ENCODE measurements around the gene CIDEB. TPM values are rescaled to one million over a fixed set of nuclear protein-coding genes. Genes with fewer than 3 reads are reported as not detected.

CIDEB gene
- total and polyA plus RNA-seq, 2 donors from 2014 or later: 22.4 to 49.7 TPM

DNA sequence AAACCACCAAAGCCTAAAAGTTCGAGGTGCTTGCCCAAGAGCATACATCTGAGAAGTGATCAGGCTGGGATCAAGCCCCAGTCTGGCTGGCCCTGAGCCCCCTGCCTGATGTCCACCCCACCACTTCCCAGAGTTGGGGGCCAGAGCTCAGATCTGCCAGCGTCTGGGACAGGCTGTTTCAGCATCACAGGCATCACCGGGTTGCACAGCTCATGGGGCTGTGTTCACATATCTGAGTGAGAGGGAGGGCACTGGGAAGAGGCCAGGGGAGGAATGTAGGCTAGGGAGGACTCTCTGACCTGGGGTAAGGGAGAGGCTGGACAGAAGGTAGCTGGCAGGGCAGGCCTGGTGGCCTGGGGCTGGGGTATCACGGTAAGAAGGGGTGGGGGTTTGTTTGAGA is 50.8 kb downstream of the CIDEB start:
- DNase-seq (peak in 1 of 5 donors; percentile 52), FAIRE-seq (no peak)
- no peak for TF ChIP-seq CTCF (IDR thresholded peaks at IDR 0.05; ENCODE audit: borderline replicate concordance, extremely low read depth, insufficient read depth)
- no peak overlapping the region for H3K27ac ChIP-seq (ENCODE audit: low read depth in 2 of 2, low read length in 2 of 2)
- H3K36me3 ChIP-seq (ENCODE audit: control insufficient read depth in 2 of 3, insufficient read depth in 3 of 3, low read length in 3 of 3): peaks cover 0 to 7% (median 2%) of the 10 kb centered on the region in 3 donors
- peaks cover 0 to 3% (median 0%) of the 10 kb centered on the region in 3 donors for H3K4me1 ChIP-seq (ENCODE audit: control insufficient read depth in 2 of 3, insufficient read depth in 2 of 3, low read depth in 1 of 3, low read length in 3 of 3)
- no peaks in the 10 kb centered on the region for H3K27me3 ChIP-seq (ENCODE audit: control insufficient read depth, insufficient read depth, low read length)
- intact Hi-C loops (cut with DNase I): loop anchor here (10.0 kb wide), 1 partner anchor 48 kb away; the partner anchor contains the start of gene CIDEB
- H3K4me3 ChIP-seq (ENCODE audit: low read length in 3 of 3): no peak overlapping the region
- H3K9ac ChIP-seq (ENCODE audit: low read length in 3 of 3): no peak overlapping the region
- H3K9me3 ChIP-seq (ENCODE audit: control insufficient read depth in 2 of 3, insufficient read depth in 1 of 3, low read length in 3 of 3): no peaks in the 10 kb centered on the region

DNA sequence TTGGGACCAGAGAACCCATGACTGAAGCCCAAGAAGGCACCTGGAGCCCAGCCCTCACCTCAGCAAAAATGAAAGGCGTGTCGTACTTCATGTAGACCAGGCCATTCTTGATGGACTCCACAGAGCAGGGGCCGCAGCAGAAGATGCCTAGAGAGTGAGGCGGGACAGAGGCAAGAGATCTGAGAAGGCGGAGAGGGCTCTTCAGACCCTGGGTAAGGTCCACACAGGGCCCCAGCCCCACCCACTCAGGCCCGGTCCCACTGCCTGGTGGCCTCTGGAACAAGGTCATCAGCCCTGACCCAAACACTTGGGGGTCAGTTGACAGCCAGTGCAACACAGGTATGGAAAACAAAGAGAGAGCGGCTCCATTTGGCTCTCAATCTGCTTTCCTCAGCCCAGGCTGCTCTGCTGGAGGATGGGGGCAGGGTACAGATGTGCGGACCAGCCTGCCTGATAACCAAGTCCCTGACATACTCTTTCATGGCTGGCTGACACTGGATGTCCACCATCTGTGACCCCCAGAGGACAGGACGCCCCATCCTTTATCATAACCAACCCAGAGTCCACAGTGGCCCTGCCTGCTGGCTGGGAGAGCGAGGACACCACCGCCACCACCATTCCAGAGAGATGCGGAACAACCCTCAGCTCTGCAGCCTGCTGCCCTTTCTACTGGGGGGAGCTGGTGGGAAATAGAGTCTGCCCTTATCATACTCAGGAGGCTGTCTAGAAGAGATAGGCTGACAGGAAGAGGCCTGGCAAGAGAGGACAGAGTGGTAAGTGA is 51.7 kb downstream of the CIDEB start:
- H3K4me1 ChIP-seq (ENCODE audit: control insufficient read depth in 2 of 3, insufficient read depth in 2 of 3, low read depth in 1 of 3, low read length in 3 of 3): peaks cover 0 to 3% (median 0%) of the 10 kb centered on the region in 3 donors
- H3K36me3 ChIP-seq (ENCODE audit: control insufficient read depth in 2 of 3, insufficient read depth in 3 of 3, low read length in 3 of 3): peaks cover 0 to 7% (median 2%) of the 10 kb centered on the region in 3 donors
- no peak for FAIRE-seq
- H3K27ac ChIP-seq (ENCODE audit: low read depth in 2 of 2, low read length in 2 of 2): no peak overlapping the region
- TF ChIP-seq CTCF (IDR thresholded peaks at IDR 0.05; ENCODE audit: borderline replicate concordance, extremely low read depth, insufficient read depth): no peak
- H3K9ac ChIP-seq (ENCODE audit: low read length in 3 of 3): no peak overlapping the region
- no peaks in the 10 kb centered on the region for H3K9me3 ChIP-seq (ENCODE audit: control insufficient read depth in 2 of 3, insufficient read depth in 1 of 3, low read length in 3 of 3)
- intact Hi-C loops (cut with DNase I): loop anchor here (10.0 kb wide), 1 partner anchor 49 kb away; the partner anchor contains the start of gene CIDEB
- H3K4me3 ChIP-seq (ENCODE audit: low read length in 3 of 3): no peak overlapping the region
- no peaks in the 10 kb centered on the region for H3K27me3 ChIP-seq (ENCODE audit: control insufficient read depth, insufficient read depth, low read length)
- no peak for DNase-seq

GRCh38 chr14:24255438-24255837 is 52.3 kb downstream of the CIDEB start:
- FAIRE-seq (no peak), DNase-seq (no peak)
- no peaks in the 10 kb centered on the region for H3K9me3 ChIP-seq (ENCODE audit: control insufficient read depth in 2 of 3, insufficient read depth in 1 of 3, low read length in 3 of 3)
- H3K4me3 ChIP-seq (ENCODE audit: low read length in 3 of 3): no peak overlapping the region
- no peak for TF ChIP-seq CTCF (IDR thresholded peaks at IDR 0.05; ENCODE audit: borderline replicate concordance, extremely low read depth, insufficient read depth)
- H3K27me3 ChIP-seq (ENCODE audit: control insufficient read depth, insufficient read depth, low read length): no peaks in the 10 kb centered on the region
- no peak overlapping the region for H3K27ac ChIP-seq (ENCODE audit: low read depth in 2 of 2, low read length in 2 of 2)
- H3K9ac ChIP-seq (ENCODE audit: low read length in 3 of 3): no peak overlapping the region
- peaks cover 0 to 3% (median 0%) of the 10 kb centered on the region in 3 donors for H3K4me1 ChIP-seq (ENCODE audit: control insufficient read depth in 2 of 3, insufficient read depth in 2 of 3, low read depth in 1 of 3, low read length in 3 of 3)
- intact Hi-C loops (cut with DNase I): loop anchor here (10.0 kb wide), 1 partner anchor 49 kb away; the partner anchor contains the start of gene CIDEB
- peaks cover 0 to 7% (median 2%) of the 10 kb centered on the region in 3 donors for H3K36me3 ChIP-seq (ENCODE audit: control insufficient read depth in 2 of 3, insufficient read depth in 3 of 3, low read length in 3 of 3)

Other genes with a start within 250 kb of the CIDEB start
Only the 30 nearest of the 33 such genes appear.
- gene DCAF11, start 193.2 kb downstream of the CIDEB start, total RNA-seq: 81.1 TPM
- 69.4 TPM for gene DCAF11, start 193.2 kb downstream of the CIDEB start, polyA plus RNA-seq (ENCODE audit: insufficient read depth, low read depth, low replicate concordance)
- gene NRL, start 193.0 kb downstream of the CIDEB start, total RNA-seq: 4.9 TPM
- 5.5 TPM for gene NRL, start 193.0 kb downstream of the CIDEB start, polyA plus RNA-seq (ENCODE audit: insufficient read depth, low read depth, low replicate concordance)
- gene FITM1, start 177.3 kb downstream of the CIDEB start, total RNA-seq: 1.3 TPM
- 1.2 TPM for gene FITM1, start 177.3 kb downstream of the CIDEB start, polyA plus RNA-seq (ENCODE audit: insufficient read depth, low read depth, low replicate concordance)
- 244 TPM for gene PSME1, start 171.8 kb downstream of the CIDEB start, total RNA-seq
- gene PSME1, start 171.8 kb downstream of the CIDEB start, polyA plus RNA-seq (ENCODE audit: insufficient read depth, low read depth, low replicate concordance): 333 TPM
- 22.1 TPM for gene EMC9, start 166.4 kb downstream of the CIDEB start, total RNA-seq
- gene EMC9, start 166.4 kb downstream of the CIDEB start, polyA plus RNA-seq (ENCODE audit: insufficient read depth, low read depth, low replicate concordance): 62.5 TPM
- 148 TPM for gene PSME2, start 161.4 kb downstream of the CIDEB start, total RNA-seq
- 289 TPM for gene PSME2, start 161.4 kb downstream of the CIDEB start, polyA plus RNA-seq (ENCODE audit: insufficient read depth, low read depth, low replicate concordance)
- 69.0 TPM for gene RNF31, start 160.5 kb downstream of the CIDEB start, total RNA-seq
- gene RNF31, start 160.5 kb downstream of the CIDEB start, polyA plus RNA-seq (ENCODE audit: insufficient read depth, low read depth, low replicate concordance): 64.0 TPM
- gene IRF9, start 146.7 kb downstream of the CIDEB start, total RNA-seq: 141 TPM
- gene IRF9, start 146.7 kb downstream of the CIDEB start, polyA plus RNA-seq (ENCODE audit: insufficient read depth, low read depth, low replicate concordance): 88.9 TPM
- gene REC8, start 135.9 kb downstream of the CIDEB start, total RNA-seq: 39.9 TPM
- 51.4 TPM for gene REC8, start 135.9 kb downstream of the CIDEB start, polyA plus RNA-seq (ENCODE audit: insufficient read depth, low read depth, low replicate concordance)
- gene IPO4, start 119.2 kb downstream of the CIDEB start, total RNA-seq: 49.5 TPM
- gene IPO4, start 119.2 kb downstream of the CIDEB start, polyA plus RNA-seq (ENCODE audit: insufficient read depth, low read depth, low replicate concordance): 22.2 TPM
- 83.6 TPM for gene TM9SF1, start 112.5 kb downstream of the CIDEB start, total RNA-seq
- gene TM9SF1, start 112.5 kb downstream of the CIDEB start, polyA plus RNA-seq (ENCODE audit: insufficient read depth, low read depth, low replicate concordance): 41.1 TPM
- gene TSSK4, start 102.3 kb downstream of the CIDEB start, total RNA-seq: 0.38 TPM
- gene TSSK4, start 102.3 kb downstream of the CIDEB start, polyA plus RNA-seq (ENCODE audit: insufficient read depth, low read depth, low replicate concordance): not detected
- 65.1 TPM for gene CHMP4A, start 94.5 kb downstream of the CIDEB start, total RNA-seq
- 72.2 TPM for gene CHMP4A, start 94.5 kb downstream of the CIDEB start, polyA plus RNA-seq (ENCODE audit: insufficient read depth, low read depth, low replicate concordance)
- gene MDP1, start 91.9 kb downstream of the CIDEB start, total RNA-seq: 22.8 TPM
- gene MDP1, start 91.9 kb downstream of the CIDEB start, polyA plus RNA-seq (ENCODE audit: insufficient read depth, low read depth, low replicate concordance): 55.4 TPM
- gene NEDD8, start 75.6 kb downstream of the CIDEB start, total RNA-seq: 145 TPM
- gene NEDD8, start 75.6 kb downstream of the CIDEB start, polyA plus RNA-seq (ENCODE audit: insufficient read depth, low read depth, low replicate concordance): 439 TPM
- gene GMPR2, start 75.0 kb downstream of the CIDEB start, total RNA-seq: 75.0 TPM
- gene GMPR2, start 75.0 kb downstream of the CIDEB start, polyA plus RNA-seq (ENCODE audit: insufficient read depth, low read depth, low replicate concordance): 92.5 TPM
- 99.4 TPM for gene TINF2, start 65.4 kb downstream of the CIDEB start, total RNA-seq
- 57.0 TPM for gene TINF2, start 65.4 kb downstream of the CIDEB start, polyA plus RNA-seq (ENCODE audit: insufficient read depth, low read depth, low replicate concordance)
- 13.1 TPM for gene TGM1, start 44.8 kb downstream of the CIDEB start, total RNA-seq
- 4.5 TPM for gene TGM1, start 44.8 kb downstream of the CIDEB start, polyA plus RNA-seq (ENCODE audit: insufficient read depth, low read depth, low replicate concordance)
- gene RABGGTA, start 36.4 kb downstream of the CIDEB start, total RNA-seq: 33.9 TPM
- gene RABGGTA, start 36.4 kb downstream of the CIDEB start, polyA plus RNA-seq (ENCODE audit: insufficient read depth, low read depth, low replicate concordance): 25.8 TPM
- gene DHRS1, start 8.2 kb downstream of the CIDEB start, total RNA-seq: 32.7 TPM
- 56.7 TPM for gene DHRS1, start 8.2 kb downstream of the CIDEB start, polyA plus RNA-seq (ENCODE audit: insufficient read depth, low read depth, low replicate concordance)
- 25.7 TPM for gene NOP9, start 8.1 kb downstream of the CIDEB start, total RNA-seq
- 8.6 TPM for gene NOP9, start 8.1 kb downstream of the CIDEB start, polyA plus RNA-seq (ENCODE audit: insufficient read depth, low read depth, low replicate concordance)
- gene LTB4R2, start 2.2 kb upstream of the CIDEB start, total RNA-seq: 9.2 TPM
- 0.67 TPM for gene LTB4R2, start 2.2 kb upstream of the CIDEB start, polyA plus RNA-seq (ENCODE audit: insufficient read depth, low read depth, low replicate concordance)
- 9.3 TPM for gene LTB4R, start 3.5 kb upstream of the CIDEB start, total RNA-seq
- gene LTB4R, start 3.5 kb upstream of the CIDEB start, polyA plus RNA-seq (ENCODE audit: insufficient read depth, low read depth, low replicate concordance): 4.6 TPM
- 57.5 TPM for gene ADCY4, start 27.1 kb upstream of the CIDEB start, total RNA-seq
- 19.2 TPM for gene ADCY4, start 27.1 kb upstream of the CIDEB start, polyA plus RNA-seq (ENCODE audit: insufficient read depth, low read depth, low replicate concordance)
- gene RIPK3, start 32.0 kb upstream of the CIDEB start, total RNA-seq: 19.5 TPM
- gene RIPK3, start 32.0 kb upstream of the CIDEB start, polyA plus RNA-seq (ENCODE audit: insufficient read depth, low read depth, low replicate concordance): 5.1 TPM
- 45.3 TPM for gene NFATC4, start 60.2 kb upstream of the CIDEB start, total RNA-seq
- 38.9 TPM for gene NFATC4, start 60.2 kb upstream of the CIDEB start, polyA plus RNA-seq (ENCODE audit: insufficient read depth, low read depth, low replicate concordance)
- gene NYNRIN, start 91.0 kb upstream of the CIDEB start, total RNA-seq: 12.1 TPM
- 4.4 TPM for gene NYNRIN, start 91.0 kb upstream of the CIDEB start, polyA plus RNA-seq (ENCODE audit: insufficient read depth, low read depth, low replicate concordance)
- gene CBLN3, start 121.7 kb upstream of the CIDEB start, total RNA-seq: 1.3 TPM
- gene CBLN3, start 121.7 kb upstream of the CIDEB start, polyA plus RNA-seq (ENCODE audit: insufficient read depth, low read depth, low replicate concordance): 2.6 TPM
- 53.9 TPM for gene KHNYN, start 122.0 kb upstream of the CIDEB start, total RNA-seq
- 9.7 TPM for gene KHNYN, start 122.0 kb upstream of the CIDEB start, polyA plus RNA-seq (ENCODE audit: insufficient read depth, low read depth, low replicate concordance)
- 62.3 TPM for gene SDR39U1, start 134.8 kb upstream of the CIDEB start, total RNA-seq
- 97.8 TPM for gene SDR39U1, start 134.8 kb upstream of the CIDEB start, polyA plus RNA-seq (ENCODE audit: insufficient read depth, low read depth, low replicate concordance)

Data from kidney (tissue), 14 donors.